GM10266 (cell line): ENCODE measurements around the gene SERPINE2.

Experiments
- DNase-seq: peaks from one replicate; pipeline ENCODE4 v3.0.0; 2012; ENCODE audit errors: extremely low spot score
- CTCF ChIP-seq: IDR thresholded peaks from 2 replicates; pipeline ENCODE4 v1.5.1; 2012; ENCODE audit warnings: mild to moderate bottlenecking, low read depth; ENCODE audit not compliant: control insufficient read depth, insufficient read depth; ENCODE audit errors: missing control alignments

SERPINE2 gene

GRCh38 chr2:224039080-224039769, at the start of gene SERPINE2:
TSS of gene SERPINE2 (minus strand) at chr2:224039286. CDS start at chr2:224001900, 37,386 bp downstream.
- DNase-seq: peak; percentile 78

DNA sequence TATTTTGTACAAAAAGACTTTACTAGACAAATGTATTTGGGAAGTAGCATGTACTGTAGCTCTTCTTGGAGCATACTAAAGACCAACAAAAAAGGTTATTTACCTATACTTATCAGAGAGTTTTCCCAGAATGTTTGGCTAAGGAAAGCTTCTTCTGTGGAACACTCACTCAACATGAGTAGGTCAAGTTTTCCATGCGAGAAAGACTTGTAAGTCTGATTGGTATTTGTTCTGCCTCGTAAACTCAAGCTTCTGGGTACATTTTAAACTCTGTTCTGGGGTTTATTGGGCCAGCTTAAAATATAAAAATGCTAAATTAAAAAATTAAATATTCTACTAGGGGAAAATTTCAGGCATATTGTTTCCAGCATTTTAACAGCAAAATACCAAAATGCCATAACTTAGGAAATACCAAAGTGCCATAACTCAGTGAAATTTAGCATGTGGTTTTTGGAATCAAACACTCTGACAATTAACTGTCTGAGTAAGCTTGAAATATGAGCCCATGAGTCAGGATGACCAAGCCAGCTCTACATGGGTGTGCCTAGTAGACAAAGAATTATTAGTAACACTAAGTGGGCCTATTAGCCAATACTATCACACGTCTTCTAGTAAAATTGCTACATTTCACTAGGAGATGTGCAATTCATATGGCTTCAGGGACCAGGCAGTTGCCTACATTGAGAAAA, 47.3 kb upstream of the SERPINE2 start:
- no peak for DNase-seq
- TF ChIP-seq CTCF: no peak

More at GRCh38 chr2:224039080-224039769, at the start of gene SERPINE2:
- TF ChIP-seq CTCF: peak; percentile 44

- no peak for DNase-seq
- no peak for TF ChIP-seq CTCF
Observed at GRCh38 chr2:224085811-224086210, 46.7 kb upstream of the SERPINE2 start.

DNA sequence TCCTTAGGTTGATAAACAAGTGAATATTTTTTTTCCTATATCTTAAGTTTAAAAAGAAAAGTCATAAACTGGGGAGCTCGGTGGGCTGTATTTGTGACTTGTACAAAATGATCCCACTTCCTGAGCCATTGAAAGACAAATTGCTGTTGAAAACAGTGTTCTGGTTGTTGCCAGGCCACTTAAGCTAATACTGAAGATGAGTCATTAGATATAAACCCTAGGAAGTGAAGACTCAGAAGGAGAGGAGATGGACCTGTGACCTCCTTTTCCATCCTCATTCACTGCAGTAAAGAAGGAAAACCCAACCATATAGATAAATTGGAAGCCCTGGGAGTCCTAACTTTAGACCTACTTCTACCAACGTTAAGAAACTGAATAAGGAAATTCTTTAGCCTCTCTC, 46.2 kb upstream of the SERPINE2 start:
- no peak for DNase-seq

DNA sequence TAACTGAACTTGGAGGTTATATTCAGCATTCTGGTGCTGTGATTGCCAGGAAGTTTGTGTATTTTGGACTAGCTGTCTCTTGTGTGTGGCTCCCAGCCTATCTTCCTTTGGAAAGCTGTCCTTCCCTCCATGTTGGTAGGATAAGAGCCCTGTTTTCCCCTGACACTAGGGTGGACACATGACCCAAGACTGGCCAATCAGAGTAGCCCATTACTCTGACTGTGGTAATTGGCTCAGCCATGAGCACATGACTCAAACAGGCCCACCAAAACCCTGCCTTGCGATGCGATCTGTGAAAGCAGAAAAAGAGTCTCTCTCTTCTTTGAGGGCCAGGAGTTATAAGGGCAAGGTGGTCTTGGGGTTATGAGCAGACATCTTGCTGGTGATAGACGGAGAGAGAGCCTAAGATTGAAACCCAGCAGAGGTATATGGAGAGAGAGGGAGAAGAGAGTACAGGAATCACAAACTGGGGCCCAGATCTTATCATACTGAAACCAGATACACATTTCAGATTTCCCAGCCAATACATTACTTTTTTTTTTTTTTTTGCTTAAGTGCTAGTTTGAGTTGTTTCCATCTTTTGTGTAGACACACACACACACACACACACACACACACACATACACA, 45.3 kb upstream of the SERPINE2 start:
- DNase-seq: no peak
- no peak for TF ChIP-seq CTCF

More for the DNA sequence above, 46.2 kb upstream of the SERPINE2 start:
- no peak for TF ChIP-seq CTCF

DNA sequence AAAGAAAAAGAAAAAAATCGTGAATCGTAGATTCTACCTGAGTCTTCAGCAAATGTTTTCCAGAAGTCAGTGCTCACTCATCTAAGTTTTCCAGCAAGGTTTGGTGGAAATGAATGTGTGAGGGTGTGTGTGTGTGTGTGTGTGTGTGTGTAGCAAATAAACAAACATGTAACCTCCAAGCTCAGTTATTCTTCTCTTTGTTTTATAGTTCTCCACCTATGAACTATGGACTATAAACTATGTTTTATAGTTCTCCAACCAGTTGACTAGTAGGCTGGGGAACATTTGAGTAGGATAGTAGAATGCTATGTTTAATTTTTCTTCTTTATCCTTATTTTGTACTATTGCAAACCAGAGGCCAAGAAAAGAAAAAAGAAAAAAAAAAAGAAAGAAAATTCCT, 44.6 kb upstream of the SERPINE2 start:
- no peak for TF ChIP-seq CTCF
- no peak for DNase-seq
